GM23248 (cell line): ENCODE data around the gene RGMA. TPM values are rescaled to one million over a fixed set of nuclear protein-coding genes. Genes with fewer than 3 reads are reported as not detected.

Experiments used
- DNase-seq: peaks from one replicate; pipeline ENCODE4 v3.0.0-alpha.2; 2015
- H2AFZ ChIP-seq: fragments of 200-600 bp; sonication (generic); 2 replicates; pipeline ENCODE4 v1.6.1; 2016; ENCODE audit warnings: antibody characterized with exemption
- H3F3A ChIP-seq: fragments of 200-600 bp; sonication (generic); 2 replicates; pipeline ENCODE4 v1.6.1; 2016; ENCODE audit warnings: mild to moderate bottlenecking, antibody characterized with exemption, mixed run types; ENCODE audit not compliant: insufficient read depth
- H3K27ac ChIP-seq: fragments of 200-600 bp; sonication (generic); 2 replicates; pipeline ENCODE4 v1.5.1; 2016; ENCODE audit warnings: mild to moderate bottlenecking
- H3K27me3 ChIP-seq: fragments of 200-600 bp; sonication (generic); replicated peaks from 2 replicates; pipeline ENCODE4 v1.6.1; 2016; ENCODE audit warnings: mild to moderate bottlenecking; ENCODE audit not compliant: insufficient read depth
- H3K36me3 ChIP-seq: fragments of 200-600 bp; sonication (generic); 2 replicates; pipeline ENCODE4 v1.6.1; 2016; ENCODE audit warnings: low read depth, mild to moderate bottlenecking
- H3K4me1 ChIP-seq: fragments of 200-600 bp; sonication (generic); 2 replicates; pipeline ENCODE4 v1.6.1; 2016; ENCODE audit warnings: mild to moderate bottlenecking; ENCODE audit not compliant: insufficient read depth
- H3K4me2 ChIP-seq: fragments of 200-600 bp; sonication (generic); one replicate; pipeline ENCODE4 v1.6.1; 2016; ENCODE audit warnings: mild to moderate bottlenecking; ENCODE audit not compliant: unreplicated experiment
- H3K4me3 ChIP-seq: fragments of 200-600 bp; sonication (generic); 2 replicates; pipeline ENCODE4 v1.5.1; 2016; ENCODE audit warnings: mild to moderate bottlenecking
- H3K79me2 ChIP-seq: fragments of 200-600 bp; sonication (generic); 2 replicates; pipeline ENCODE4 v1.6.1; 2016; ENCODE audit warnings: mild to moderate bottlenecking; ENCODE audit not compliant: insufficient read depth
- H3K9ac ChIP-seq: fragments of 200-600 bp; sonication (generic); 2 replicates; pipeline ENCODE4 v1.6.1; 2016; ENCODE audit warnings: mild to moderate bottlenecking
- H3K9me2 ChIP-seq: fragments of 200-600 bp; sonication (generic); 2 replicates; pipeline ENCODE4 v1.6.1; 2016; ENCODE audit warnings: mixed run types, mild to moderate bottlenecking, moderate library complexity; ENCODE audit not compliant: insufficient read depth
- H3K9me3 ChIP-seq: fragments of 200-600 bp; sonication (generic); one replicate; pipeline ENCODE4 v1.6.1; 2017; ENCODE audit warnings: low read depth
- H4K20me1 ChIP-seq: fragments of 200-600 bp; sonication (generic); 2 replicates; pipeline ENCODE4 v1.6.0; 2016; ENCODE audit not compliant: insufficient read depth
- EZH2 ChIP-seq: fragments of 200-600 bp; sonication (generic); IDR thresholded peaks from 2 replicates; pipeline ENCODE4 v1.6.1; 2018; ENCODE audit warnings: antibody characterized with exemption, mild to moderate bottlenecking; ENCODE audit not compliant: insufficient read depth, poor library complexity, severe bottlenecking
- EZH2phosphoT487 ChIP-seq: fragments of 200-600 bp; sonication (generic); IDR thresholded peaks from 2 replicates; pipeline ENCODE4 v1.6.1; 2018; ENCODE audit warnings: antibody characterized with exemption, moderate library complexity, mild to moderate bottlenecking, low read depth; ENCODE audit not compliant: insufficient read depth
- WGBS, 2 experiments: methylation state at CpG; one replicate each; pipeline ENCODE4 v1.1.6; 2015 to 2017; ENCODE audit warnings: low lambda C conversion rate in 2 of 2, low coverage in 1 of 2; ENCODE audit errors: missing lambda C conversion rate in 2 of 2; 5-methylcytosine and 5-hydroxymethylcytosine counted together
- in situ Hi-C: fragments of 300-500 bp; cut with MboI; formaldehyde crosslinking; loops from 2 replicates; pipeline ENCODE4 v1.15.0; 2020
- polyA plus RNA-seq: library from polyadenylated mRNA; unstranded; fragments of >200 nt; fragmentation: Nextera tagmentation; extraction: Ambion mirVana; gene quantifications from 2 replicates; pipeline ENCODE4 v1.2.1, GENCODE V29; 2016
- total RNA-seq: library from RNA; depleted of rRNA; stranded (reverse); fragments of >200 nt; shearing (Covaris generic); gene quantifications from 2 replicates; pipeline ENCODE4 v1.2.3, GENCODE V29; 2014

RGMA gene
- total and polyA plus RNA-seq, 2 experiments from 2014 or later: 0.76 to 0.84 TPM

DNA sequence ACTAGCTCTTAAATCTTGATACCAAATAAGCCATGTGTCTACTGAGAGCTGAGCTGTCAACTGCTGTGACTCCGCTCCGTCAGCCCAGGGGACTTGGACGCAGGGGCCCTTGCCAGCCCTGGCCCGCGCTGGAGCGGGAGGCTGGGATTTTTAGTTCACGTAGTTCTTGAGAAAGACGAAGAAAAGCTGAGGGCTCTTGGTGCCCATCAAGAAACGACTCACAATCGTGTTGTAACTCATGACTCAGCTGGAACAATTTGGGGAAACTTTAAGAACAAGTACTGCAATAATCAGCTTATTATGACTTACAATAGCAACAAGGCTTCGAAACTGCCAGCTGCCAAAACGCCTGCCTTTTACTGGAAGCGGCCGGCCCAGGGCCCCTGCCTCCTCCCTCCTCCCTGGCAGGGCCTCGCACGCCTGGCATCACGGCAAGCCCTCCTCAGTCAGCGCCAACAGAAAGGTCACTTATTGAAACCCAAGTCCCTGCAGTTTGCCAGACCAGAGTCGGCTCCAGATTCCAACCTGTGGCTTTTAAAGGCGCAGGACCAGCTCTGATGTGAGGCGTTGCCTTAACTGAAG is 60.3 kb downstream of the RGMA start:
- Histone ChIP-seq H3K9me3 (no peaks in the 10 kb centered on the region), H2AFZ (no peak overlapping the region), H3F3A (peaks cover 34% of the 10 kb centered on the region), H3K27me3 (no peaks in the 10 kb centered on the region), H3K9me2 (no peaks in the 10 kb centered on the region), H3K9ac (peak overlapping the region; percentile 78), H3K27ac (peak overlapping the region; percentile 94), H3K36me3 (peaks cover 33% of the 10 kb centered on the region), H3K4me2 (peak overlapping the region; percentile 73), H3K79me2 (peaks cover 36% of the 10 kb centered on the region), H3K4me3 (peak overlapping the region; percentile 39), H4K20me1 (no peaks in the 10 kb centered on the region), H3K4me1 (peaks cover 27% of the 10 kb centered on the region)
- DNase-seq: peak; percentile 96
- TF ChIP-seq EZH2phosphoT487 (no peak), EZH2 (no peak)
- in situ Hi-C loops: loop anchor here (25.0 kb wide), 1 partner anchor 959 kb away; no protein-coding TSS in a partner anchor
- 6 to 8% methylated on average over 21 of the region's 21 CpGs for WGBS, 2 experiments

- Histone ChIP-seq H3K9me3 (no peaks in the 10 kb centered on the region), H3K9ac (peak overlapping the region; percentile 78), H3K36me3 (peaks cover 39% of the 10 kb centered on the region), H3K27me3 (no peaks in the 10 kb centered on the region), H3K4me3 (peak overlapping the region; percentile 39), H3K27ac (peak overlapping the region; percentile 94), H3K4me2 (peak overlapping the region; percentile 73), H3K9me2 (no peaks in the 10 kb centered on the region), H4K20me1 (no peaks in the 10 kb centered on the region), H2AFZ (no peak overlapping the region), H3F3A (peaks cover 39% of the 10 kb centered on the region), H3K4me1 (peaks cover 32% of the 10 kb centered on the region), H3K79me2 (peaks cover 41% of the 10 kb centered on the region)
- in situ Hi-C loops: loop anchor here (25.0 kb wide), 1 partner anchor 959 kb away; no protein-coding TSS in a partner anchor
- peak; percentile 27 for DNase-seq
- 24 to 29% methylated on average over 13 of the region's 13 CpGs for WGBS, 2 experiments
- no peak for TF ChIP-seq EZH2
- TF ChIP-seq EZH2phosphoT487: no peak
Measured at GRCh38 chr15:93028111-93028631, 60.8 kb downstream of the RGMA start.

DNA sequence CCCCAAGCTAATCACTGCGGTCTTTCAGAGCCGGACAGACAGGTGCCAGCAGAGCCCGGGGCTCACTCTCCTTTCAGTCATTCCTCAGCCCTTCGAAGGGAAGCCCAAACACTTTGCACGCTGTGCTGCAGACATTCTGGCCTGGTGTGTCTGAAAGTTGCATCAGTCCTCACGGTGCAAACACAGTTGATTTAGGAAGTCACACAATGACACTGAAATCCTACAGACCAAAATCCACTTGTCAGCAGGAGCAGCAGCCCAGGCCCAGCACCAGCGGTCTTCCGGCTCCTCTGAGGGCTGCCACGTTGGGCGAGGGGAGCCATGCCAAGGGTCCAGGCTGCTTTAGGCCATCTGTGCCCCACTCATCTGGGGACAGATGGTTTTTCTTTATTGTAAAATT is 61.6 kb downstream of the RGMA start:
- H3F3A ChIP-seq: peaks cover 46% of the 10 kb centered on the region
- H3K9ac ChIP-seq: 0 out of 2 replicates have a peak overlapping the region, but pooled peaks have one; percentile 78
- peak; percentile 18 for DNase-seq
- H3K4me3 ChIP-seq: no peak overlapping the region
- in situ Hi-C loops: loop anchor here (25.0 kb wide), 1 partner anchor 960 kb away; no protein-coding TSS in a partner anchor
- peak overlapping the region; percentile 73 for H3K4me2 ChIP-seq
- no peaks in the 10 kb centered on the region for H3K9me2 ChIP-seq
- TF ChIP-seq EZH2phosphoT487: no peak
- TF ChIP-seq EZH2: no peak
- H3K9me3 ChIP-seq: no peaks in the 10 kb centered on the region
- H3K79me2 ChIP-seq: peaks cover 49% of the 10 kb centered on the region
- 65 to 67% methylated on average over 10 of the region's 10 CpGs for WGBS, 2 experiments
- H3K27ac ChIP-seq: peak overlapping the region; percentile 94
- peaks cover 34% of the 10 kb centered on the region for H3K4me1 ChIP-seq
- H2AFZ ChIP-seq: no peak overlapping the region
- H3K36me3 ChIP-seq: peaks cover 46% of the 10 kb centered on the region
- no peaks in the 10 kb centered on the region for H4K20me1 ChIP-seq
- no peaks in the 10 kb centered on the region for H3K27me3 ChIP-seq

DNA sequence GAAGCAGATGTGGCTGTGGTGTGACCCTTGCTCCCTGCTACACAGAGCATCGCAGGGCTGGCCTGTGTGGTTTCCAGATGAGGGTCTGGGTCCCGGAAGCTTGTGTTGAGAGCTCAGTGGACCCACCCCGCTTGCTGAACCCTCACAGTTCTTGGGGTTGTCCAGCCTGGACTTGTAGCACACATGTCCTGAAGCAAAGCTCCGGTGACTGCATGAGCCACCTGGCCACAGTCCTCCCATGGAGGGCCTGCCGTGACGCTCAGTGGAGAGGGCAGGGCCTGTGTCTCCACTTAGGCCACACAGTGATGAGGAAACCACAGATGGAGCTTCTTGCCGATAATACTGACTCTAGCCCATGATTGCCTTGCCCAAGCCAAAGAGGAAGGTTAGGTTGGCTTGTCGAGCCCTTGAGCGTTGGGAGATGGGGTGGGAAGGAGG is 62.6 kb downstream of the RGMA start:
- Histone ChIP-seq H3K4me2 (no peak overlapping the region), H2AFZ (no peak overlapping the region), H3K27ac (no peak overlapping the region), H4K20me1 (no peaks in the 10 kb centered on the region), H3K9me2 (no peaks in the 10 kb centered on the region), H3K9me3 (no peaks in the 10 kb centered on the region), H3K36me3 (peaks cover 54% of the 10 kb centered on the region), H3K9ac (no peak overlapping the region), H3K27me3 (no peaks in the 10 kb centered on the region), H3K4me1 (peaks cover 34% of the 10 kb centered on the region), H3K79me2 (peaks cover 59% of the 10 kb centered on the region), H3F3A (peaks cover 51% of the 10 kb centered on the region), H3K4me3 (no peak overlapping the region)
- WGBS, 2 experiments: 91 to 95% methylated on average over 8 to 9 of the region's 9 CpGs
- no peak for DNase-seq
- in situ Hi-C loops: loop anchor here (25.0 kb wide), 1 partner anchor 961 kb away; no protein-coding TSS in a partner anchor
- TF ChIP-seq EZH2phosphoT487 (no peak), EZH2 (no peak)
